HG02943 (cell line): ENCODE data around the gene LHX3.

ENCODE experiments used
- ATAC-seq: cut with Tn5 transposase; IDR thresholded peaks from one replicate; pipeline ENCODE4 v1.9.1; 2021; ENCODE audit warnings: mild to moderate bottlenecking, low read depth, moderate library complexity; ENCODE audit not compliant: unreplicated experiment

Gene LHX3

GRCh38 chr9:136197084-136197875 lies 7.6 kb downstream of the LHX3 start:
- no peak for ATAC-seq

GRCh38 chr9:136196404-136197083 lies 8.4 kb downstream of the LHX3 start:
- no peak for ATAC-seq

GRCh38 chr9:136194540-136194939 lies 10.4 kb downstream of the LHX3 start:
- no peak for ATAC-seq

- ATAC-seq = no peak
Measured at GRCh38 chr9:136193891-136194279, 11.0 kb downstream of the LHX3 start.

GRCh38 chr9:136193127-136193890 lies 11.6 kb downstream of the LHX3 start:
- no peak for ATAC-seq

- no peak for ATAC-seq
Measured at GRCh38 chr9:136192289-136193126, 12.4 kb downstream of the LHX3 start.

- ATAC-seq = no peak
Measured at GRCh38 chr9:136191960-136192286, 13.0 kb downstream of the LHX3 start.

- ATAC-seq = no peak
Measured at GRCh38 chr9:136191099-136191959, 13.6 kb downstream of the LHX3 start.

- no peak for ATAC-seq
Measured at GRCh38 chr9:136190656-136191055, 14.3 kb downstream of the LHX3 start.

- no peak for ATAC-seq
Measured at GRCh38 chr9:136190237-136190601, 14.7 kb downstream of the LHX3 start.

- no peak for ATAC-seq
Measured at GRCh38 chr9:136189394-136190236, 15.3 kb downstream of the LHX3 start.

GRCh38 chr9:136187683-136188586 lies 17.0 kb downstream of the LHX3 start:
- ATAC-seq = no peak

- ATAC-seq = no peak
Measured at GRCh38 chr9:136187197-136187596, 17.7 kb downstream of the LHX3 start.

- ATAC-seq = no peak
Measured at GRCh38 chr9:136186386-136186785, 18.5 kb downstream of the LHX3 start.

GRCh38 chr9:136185596-136186366 lies 19.1 kb downstream of the LHX3 start:
- ATAC-seq = no peak

GRCh38 chr9:136185066-136185465 lies 19.9 kb downstream of the LHX3 start:
- ATAC-seq = no peak

- no peak for ATAC-seq
Measured at GRCh38 chr9:136182850-136183422, 22.0 kb downstream of the LHX3 start.
